ENCODE measurements around the gene EP400.
"Not testable (repeated sequence)": the region's sequence is repeated elsewhere in the genome, so short reads cannot be mapped to it uniquely, and the experiment has no call there.

EP400 gene

GRCh38 chr12:132094269-132094891 lies 144.6 kb downstream of the EP400 start:
- no peak for DNase-seq (ENCODE audit: low read depth in 2 of 2)

GRCh38 chr12:132095520-132096409 lies 146.0 kb downstream of the EP400 start:
- no peak for DNase-seq (ENCODE audit: low read depth in 2 of 2)

GRCh38 chr12:132099739-132100138 lies 150.0 kb downstream of the EP400 start:
- no peak for DNase-seq (ENCODE audit: low read depth in 2 of 2)

- DNase-seq (ENCODE audit: low read depth in 2 of 2) = no peak
Measured at GRCh38 chr12:132100306-132101065, 150.7 kb downstream of the EP400 start.

GRCh38 chr12:132102297-132102696 lies 152.6 kb downstream of the EP400 start:
- DNase-seq (ENCODE audit: low read depth in 2 of 2) = no peak

GRCh38 chr12:132103072-132103471 lies 153.3 kb downstream of the EP400 start:
- not testable (repeated sequence) for DNase-seq (ENCODE audit: low read depth in 2 of 2)

- DNase-seq (ENCODE audit: low read depth in 2 of 2) = no peak
Measured at GRCh38 chr12:132103542-132104308, 154.0 kb downstream of the EP400 start.

GRCh38 chr12:132105467-132105866 lies 155.7 kb downstream of the EP400 start:
- DNase-seq (ENCODE audit: low read depth in 2 of 2) = no peak

GRCh38 chr12:132106921-132107320 lies 157.2 kb downstream of the EP400 start:
- no peak for DNase-seq (ENCODE audit: low read depth in 2 of 2)

GRCh38 chr12:132108211-132108832 lies 158.6 kb downstream of the EP400 start:
- DNase-seq (ENCODE audit: low read depth in 2 of 2) = no peak

- no peak for DNase-seq (ENCODE audit: low read depth in 2 of 2)
Measured at GRCh38 chr12:132109741-132110140, 160.0 kb downstream of the EP400 start.

- no peak for DNase-seq (ENCODE audit: low read depth in 2 of 2)
Measured at GRCh38 chr12:132110677-132111076, 160.9 kb downstream of the EP400 start.

GRCh38 chr12:132111654-132112304 lies 162.0 kb downstream of the EP400 start:
- no peak for DNase-seq (ENCODE audit: low read depth in 2 of 2)

GRCh38 chr12:132114667-132115066 lies 164.9 kb downstream of the EP400 start:
- DNase-seq (ENCODE audit: low read depth in 2 of 2) = no peak

GRCh38 chr12:132115500-132115899 lies 165.8 kb downstream of the EP400 start:
- no peak for DNase-seq (ENCODE audit: low read depth in 2 of 2)

GRCh38 chr12:132116709-132117557 lies 167.2 kb downstream of the EP400 start:
- no peak for DNase-seq (ENCODE audit: low read depth in 2 of 2)

- no peak for DNase-seq (ENCODE audit: low read depth in 2 of 2)
Measured at GRCh38 chr12:132117558-132117875, 167.8 kb downstream of the EP400 start.

GRCh38 chr12:132118876-132119275 lies 169.1 kb downstream of the EP400 start:
- no peak for DNase-seq (ENCODE audit: low read depth in 2 of 2)

- DNase-seq (ENCODE audit: low read depth in 2 of 2) = no peak
Measured at GRCh38 chr12:132121283-132121682, 171.5 kb downstream of the EP400 start.
